Measurements from ENCODE around the gene LMOD1.
"Not testable (repeated sequence)": the region's sequence is repeated elsewhere in the genome, so short reads cannot be mapped to it uniquely, and the experiment has no call there.

LMOD1 gene

DNA sequence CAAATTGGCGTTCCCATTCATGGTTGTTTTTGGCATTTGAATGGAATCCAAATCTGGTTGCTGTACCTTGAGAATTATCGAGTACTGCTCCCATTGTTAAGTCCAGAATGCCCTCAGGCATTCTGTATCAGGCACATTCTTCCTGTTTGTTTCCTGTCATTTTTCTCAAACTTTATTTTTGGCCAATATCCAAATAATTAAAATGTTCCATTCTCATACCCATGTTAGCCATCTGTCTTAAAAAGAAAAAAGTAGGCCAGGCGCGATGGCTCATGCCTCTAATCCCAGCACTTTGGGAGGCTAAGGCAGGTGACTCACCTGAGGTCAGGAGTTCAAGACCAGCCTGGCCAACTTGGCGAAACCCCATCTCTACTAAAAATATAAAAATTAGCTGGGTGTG, 86.9 kb downstream of the LMOD1 start:
- DNase-seq (ENCODE audit: low spot score): no peak

GRCh38 chr1:201856722-201857121, 89.6 kb downstream of the LMOD1 start:
- DNase-seq (ENCODE audit: low spot score): not testable (repeated sequence)

GRCh38 chr1:201851949-201852348, 94.4 kb downstream of the LMOD1 start:
- no peak for DNase-seq (ENCODE audit: low spot score)

GRCh38 chr1:201850053-201850397, 96.3 kb downstream of the LMOD1 start:
- no peak for DNase-seq (ENCODE audit: low spot score)

DNA sequence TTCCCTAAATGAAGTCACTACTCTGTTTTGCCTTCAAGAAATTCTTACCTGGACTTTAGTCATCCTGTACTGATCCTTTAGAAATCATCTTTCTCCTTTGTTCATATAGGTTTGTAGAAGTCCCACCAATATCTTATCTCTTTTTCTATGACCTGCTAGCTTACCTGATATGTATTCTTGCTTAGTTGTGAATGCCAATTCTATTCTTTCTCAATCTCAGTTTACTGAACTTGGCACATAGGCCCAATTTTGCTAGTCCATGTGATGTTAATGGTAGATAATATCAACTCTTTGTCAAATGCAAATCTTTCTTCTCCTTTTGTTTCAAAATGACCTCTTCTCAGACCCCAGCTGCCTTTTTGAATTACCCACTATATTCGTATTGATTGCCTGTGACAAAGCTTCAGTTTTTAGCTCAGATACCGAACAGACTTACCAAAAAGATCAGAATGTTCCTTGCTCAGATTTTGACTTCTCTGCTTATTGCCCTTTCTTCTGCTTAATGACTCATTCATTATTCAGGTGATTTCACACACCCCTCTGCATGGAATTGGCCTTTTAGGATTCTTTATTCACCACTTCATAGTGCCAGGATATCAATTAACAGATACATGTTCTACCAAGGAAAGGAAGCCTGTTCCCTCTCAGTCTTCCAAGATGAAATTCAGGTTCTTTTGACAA, 96.8 kb downstream of the LMOD1 start:
- no peak for DNase-seq (ENCODE audit: low spot score)

GRCh38 chr1:201848230-201848629, 98.1 kb downstream of the LMOD1 start:
- DNase-seq (ENCODE audit: low spot score): no peak

DNA sequence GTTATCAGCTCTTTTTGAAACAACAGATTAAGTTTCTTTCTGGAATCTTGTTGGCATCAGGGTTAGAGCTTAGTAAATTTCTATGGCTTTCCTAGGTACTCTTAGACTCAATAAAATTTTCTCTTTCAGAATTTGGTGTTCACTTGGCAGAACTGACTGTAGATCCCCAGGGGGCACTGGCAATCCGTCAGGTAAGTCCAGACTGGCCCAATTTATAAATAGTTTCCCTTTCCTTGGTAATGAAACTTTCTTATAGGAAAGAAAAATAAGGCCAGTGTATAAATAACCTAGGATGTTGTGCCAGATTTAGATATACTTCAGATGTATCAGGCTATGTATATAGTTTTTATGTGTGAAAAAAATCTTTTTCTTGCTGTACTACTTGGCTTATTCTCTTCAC, 99.2 kb downstream of the LMOD1 start:
- DNase-seq (ENCODE audit: low spot score): no peak

Measured in SW480 (cell line).